Cerebellar nuclear complex (tissue), 1 donor: Measurements from ENCODE around the gene PDS5B.
"Not testable (repeated sequence)": the region's sequence is repeated elsewhere in the genome, so short reads cannot be mapped to it uniquely, and the experiment has no call there.

ENCODE experiments used
- DNase-seq, 2 experiments: peaks; one replicate each; lab custom pipeline; 2025; lab: John Stamatoyannopoulos, UW

The PDS5B gene

GRCh38 chr13:32650705-32651311, 64.6 kb downstream of the PDS5B start:
- DNase-seq = no peak

DNA sequence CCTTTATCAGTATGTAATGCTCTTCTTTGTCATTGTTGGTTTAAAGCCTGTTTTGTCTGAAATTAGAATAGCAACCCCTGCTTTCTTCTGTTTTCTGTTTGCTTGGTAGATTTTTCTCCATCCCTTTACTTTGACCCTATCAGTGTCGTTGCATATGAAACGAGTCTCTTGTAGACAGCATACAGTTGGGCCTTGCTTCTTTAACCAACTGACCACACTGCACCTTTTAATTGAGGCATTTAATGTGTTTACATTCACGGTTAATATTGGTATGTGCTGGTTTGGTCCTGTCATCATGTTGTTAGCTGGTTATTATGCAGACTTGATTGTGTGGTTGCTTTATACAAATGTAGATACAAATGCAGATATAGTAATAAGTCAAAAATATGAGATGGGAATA, 71.1 kb downstream of the PDS5B start:
- DNase-seq = no peak

DNA sequence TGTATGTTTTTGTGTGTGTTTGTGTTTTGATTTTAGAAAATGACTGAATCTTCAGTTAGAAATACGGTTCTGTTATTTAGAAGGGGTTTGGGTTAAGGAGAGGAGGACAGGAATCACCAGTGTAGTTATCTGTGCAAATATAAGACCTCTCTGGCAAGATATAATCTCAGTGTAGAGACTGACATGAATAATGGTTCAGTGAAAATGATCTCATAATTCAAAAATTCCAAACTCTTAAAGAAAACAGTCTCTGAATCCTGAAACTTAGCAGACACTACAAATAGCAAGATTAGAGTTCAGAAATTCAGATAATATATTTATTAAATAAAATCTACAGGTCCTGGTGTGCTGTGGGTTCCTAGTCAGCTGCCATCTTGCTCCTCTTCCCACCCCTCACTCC, 73.5 kb downstream of the PDS5B start:
- no peak for DNase-seq

GRCh38 chr13:32660227-32660626, 74.0 kb downstream of the PDS5B start:
- no peak for DNase-seq

DNA sequence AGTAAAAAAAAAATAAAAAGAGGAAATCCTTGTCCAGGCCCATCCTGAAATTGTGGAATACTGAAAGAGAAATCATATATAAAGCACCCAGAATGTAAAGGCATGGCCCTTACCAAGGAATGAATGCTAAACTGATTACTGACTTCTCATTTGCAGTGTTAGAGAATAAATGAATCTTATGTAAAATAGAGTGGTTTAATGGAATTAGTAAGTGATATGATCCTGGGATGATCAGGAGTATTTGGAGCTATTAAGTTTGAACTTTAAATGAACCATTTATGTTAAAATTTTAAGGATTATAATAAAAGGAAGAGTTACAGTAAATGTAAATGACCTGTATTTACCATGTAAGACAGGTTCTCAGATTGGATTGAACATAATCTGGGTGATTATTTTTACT, 75.4 kb downstream of the PDS5B start:
- DNase-seq = no peak

GRCh38 chr13:32663660-32664059, 77.4 kb downstream of the PDS5B start:
- DNase-seq = no peak

DNA sequence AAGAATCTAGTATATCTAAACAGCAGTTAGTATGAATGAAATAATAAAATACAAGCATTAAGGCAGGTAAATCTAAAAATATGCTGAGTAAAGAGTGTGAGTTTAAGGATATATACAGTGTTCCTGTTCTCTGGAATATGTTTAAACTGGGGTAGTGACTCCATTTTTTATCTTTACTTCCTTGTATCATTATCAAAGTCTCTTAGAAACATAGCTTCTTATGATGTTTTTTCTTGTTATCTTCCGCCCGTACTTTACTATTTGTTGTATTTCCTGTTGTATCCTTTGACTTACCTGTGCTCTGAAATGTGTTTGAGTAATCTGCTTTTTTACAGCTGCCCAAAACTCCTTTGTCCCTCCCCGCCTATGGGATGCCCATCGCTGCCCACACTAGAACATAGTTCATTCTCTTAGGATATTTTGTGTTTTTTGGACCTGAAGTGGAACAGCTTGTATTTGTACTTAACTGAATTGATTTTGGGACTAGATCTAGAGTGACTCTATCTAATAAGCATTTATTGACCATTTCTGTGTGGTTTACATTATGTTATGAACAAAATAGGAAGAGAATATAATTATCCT, 80.8 kb downstream of the PDS5B start:
- no peak for DNase-seq

- DNase-seq = no peak
These were observed 82.9 kb downstream of the PDS5B start for GRCh38 chr13:32669030-32669646.

GRCh38 chr13:32674503-32674902, 88.3 kb downstream of the PDS5B start:
- DNase-seq = no peak

- DNase-seq = no peak
These were observed 90.0 kb downstream of the PDS5B start for GRCh38 chr13:32676242-32676641.

GRCh38 chr13:32682130-32682529, 95.9 kb downstream of the PDS5B start:
- no peak for DNase-seq

- DNase-seq = no peak
These were observed 96.5 kb downstream of the PDS5B start for GRCh38 chr13:32682740-32683139.

- no peak for DNase-seq
These were observed 101.0 kb downstream of the PDS5B start for GRCh38 chr13:32687275-32687674.

DNA sequence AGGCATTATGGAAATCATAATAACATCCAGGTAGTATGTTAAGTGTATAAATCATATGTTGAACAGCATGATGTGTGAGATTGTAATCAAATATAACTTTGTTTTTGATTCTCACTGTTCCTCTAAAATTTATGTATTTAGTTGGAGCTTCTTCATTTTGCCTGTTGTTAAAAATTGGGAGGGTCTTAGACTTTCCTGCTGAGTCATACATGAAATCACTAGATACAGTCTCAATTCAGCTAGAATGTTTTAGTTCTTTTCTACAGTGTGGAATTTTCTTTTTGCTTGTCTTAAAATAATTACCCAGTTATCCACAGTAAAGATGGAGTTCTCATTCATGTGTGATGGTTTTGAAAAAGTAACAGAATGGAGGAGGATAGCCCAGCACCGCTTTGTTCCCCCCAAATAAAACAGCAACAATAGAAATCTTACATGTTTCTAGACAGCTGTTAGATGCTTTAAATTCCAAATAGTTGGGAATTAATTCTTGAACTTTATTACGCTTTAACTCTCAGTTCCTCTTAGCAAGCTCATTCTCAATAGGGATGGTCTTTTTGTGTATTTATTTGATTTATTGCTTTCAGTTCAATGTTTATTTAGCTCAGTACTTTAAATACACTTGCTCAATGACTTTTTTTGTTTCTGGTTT, 109.5 kb downstream of the PDS5B start:
- no peak for DNase-seq

- DNase-seq = no peak
These were observed 121.2 kb downstream of the PDS5B start for GRCh38 chr13:32707471-32707870.

- no peak for DNase-seq
These were observed 127.1 kb downstream of the PDS5B start for GRCh38 chr13:32713397-32713796.

GRCh38 chr13:32716201-32716600, 129.9 kb downstream of the PDS5B start:
- DNase-seq = not testable (repeated sequence)

DNA sequence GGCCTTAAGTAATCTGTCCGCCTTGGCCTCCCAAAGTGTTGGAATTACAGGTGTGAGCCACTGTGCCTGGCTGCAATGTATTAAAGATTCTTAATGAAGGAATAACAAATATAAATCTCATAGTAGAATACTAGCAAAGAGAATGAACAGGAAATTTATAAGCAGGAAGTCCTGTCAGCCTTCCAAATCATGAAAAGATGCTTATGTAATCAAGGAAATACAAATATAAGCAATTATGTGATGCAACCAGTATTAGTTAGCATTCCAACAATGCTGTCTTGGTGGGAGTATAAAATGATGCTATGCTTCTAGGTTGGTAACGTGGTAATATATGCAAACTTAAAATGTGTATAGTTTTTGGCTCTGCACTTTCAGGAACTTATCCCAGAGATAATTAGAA, 133.8 kb downstream of the PDS5B start:
- no peak for DNase-seq

DNA sequence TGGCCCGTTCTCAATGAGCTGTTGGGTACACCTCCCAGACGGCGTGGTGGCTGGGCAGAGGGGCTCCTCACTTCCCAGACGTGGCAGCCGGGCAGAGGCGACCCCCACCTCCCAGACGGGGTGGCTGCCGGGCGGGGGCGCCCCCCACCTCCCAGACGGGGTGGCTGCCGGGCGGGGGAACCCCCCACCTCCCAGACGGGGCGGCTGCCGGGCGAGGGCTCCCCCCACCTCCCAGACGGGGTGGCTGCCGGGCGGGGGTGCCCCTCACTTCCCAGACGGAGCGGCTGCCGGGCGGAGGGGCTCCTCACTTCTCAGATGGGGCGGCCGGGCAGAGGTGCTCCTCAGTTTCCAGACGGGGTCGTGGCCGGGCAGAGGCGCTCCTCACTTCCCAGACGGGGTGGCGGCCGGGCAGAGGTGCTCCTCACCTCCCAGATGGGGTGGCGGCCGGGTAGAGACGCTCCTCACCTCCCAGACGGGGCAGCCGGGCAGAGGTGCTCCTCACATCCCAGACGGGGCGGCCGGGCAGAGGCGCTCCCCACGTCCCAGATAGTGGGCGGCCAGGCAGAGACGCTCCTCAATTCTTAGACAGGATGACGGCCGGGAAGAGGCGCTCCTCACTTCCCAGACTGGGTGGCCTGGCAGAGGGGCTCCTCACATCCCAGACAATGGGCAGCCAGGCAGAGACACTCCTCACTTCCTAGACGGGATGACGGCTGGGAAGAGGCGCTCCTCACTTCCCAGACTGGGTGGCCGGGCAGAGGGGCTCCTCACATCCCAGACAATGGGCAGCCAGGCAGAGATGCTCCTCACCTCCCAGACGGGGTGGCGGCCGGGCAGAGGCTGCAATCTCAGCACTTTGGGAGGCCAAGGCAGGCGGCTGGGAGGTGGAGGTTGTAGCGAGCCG, 135.1 kb downstream of the PDS5B start:
- not testable (repeated sequence) for DNase-seq

DNA sequence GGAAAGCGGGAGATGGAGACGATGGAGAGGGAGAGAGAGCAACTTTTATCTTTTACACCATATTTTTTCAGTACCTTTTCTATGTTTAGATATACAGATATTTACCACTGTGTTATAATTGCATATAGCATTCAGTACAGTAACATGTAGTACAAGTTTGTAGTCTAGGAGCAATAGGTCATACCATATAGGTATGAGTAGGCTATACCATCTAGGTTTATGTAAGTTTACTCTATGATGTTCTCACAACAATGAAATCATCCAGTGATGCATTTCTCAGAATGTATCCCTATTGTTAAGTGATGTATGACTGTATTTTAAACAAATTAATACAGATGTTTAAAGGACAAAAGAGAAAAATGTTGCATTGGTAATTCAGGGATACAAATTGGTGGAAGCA, 136.1 kb downstream of the PDS5B start:
- no peak for DNase-seq

GRCh38 chr13:32723987-32724386, 137.7 kb downstream of the PDS5B start:
- DNase-seq = no peak

GRCh38 chr13:32726374-32727037, 140.3 kb downstream of the PDS5B start:
- no peak for DNase-seq
